Cardiac muscle cell (in vitro differentiated cells and primary cell): Measurements from ENCODE around the gene F2RL2. TPM values are rescaled to one million over a fixed set of nuclear protein-coding genes. Genes with fewer than 3 reads are reported as not detected.
A peak's percentile ranks its signal among the peaks of the same experiment; 100 is the strongest.

Source experiments
- DNase-seq, 2 donors: peaks; one replicate each; pipeline versions ENCODE4 v3.0.0 to v3.0.0-alpha.2; 2010 to 2017; ENCODE audit warnings: low read depth in 1 of 2, low spot score in 1 of 2
- H3K27ac ChIP-seq: fragments of 200-600 bp; sonication (generic); 2 replicates; pipeline ENCODE4 v1.5.1; 2016
- H3K27me3 ChIP-seq: fragments of 200-600 bp; sonication (generic); 2 replicates; pipeline ENCODE4 v1.6.0; 2016; ENCODE audit warnings: control low read depth
- H3K36me3 ChIP-seq: fragments of 200-600 bp; sonication (generic); 2 replicates; pipeline ENCODE4 v1.5.1; 2016; ENCODE audit warnings: control low read depth
- H3K4me1 ChIP-seq: fragments of 200-600 bp; sonication (generic); 2 replicates; pipeline ENCODE4 v1.8.1; 2017; ENCODE audit warnings: low read depth, mild to moderate bottlenecking, mixed run types
- H3K4me3 ChIP-seq: fragments of 200-600 bp; sonication (generic); 2 replicates; pipeline ENCODE4 v1.5.1; 2016; ENCODE audit warnings: mild to moderate bottlenecking
- H3K9me3 ChIP-seq: fragments of 200-600 bp; sonication (generic); 2 replicates; pipeline ENCODE4 v1.5.1; 2017; ENCODE audit warnings: low read depth, mild to moderate bottlenecking, control low read depth
- CTCF ChIP-seq: IDR thresholded peaks from 2 replicates; pipeline ENCODE4 v1.5.1; 2012; ENCODE audit warnings: low read depth, mild to moderate bottlenecking, low read length
- polyA plus RNA-seq: library from polyadenylated mRNA; unstranded; fragments of >200 nt; fragmentation: Nextera tagmentation; extraction: Ambion mirVana; gene quantifications from 2 replicates; pipeline ENCODE4 v1.2.1, GENCODE V29; 2016
- total RNA-seq: library from RNA; depleted of rRNA; stranded (reverse); fragments of >200 nt; gene quantifications from 2 replicates; pipeline ENCODE4 v1.2.3, GENCODE V29; 2016

Gene F2RL2
- total and polyA plus RNA-seq, 2 experiments from 2014 or later: 0.32 to 0.98 TPM

GRCh38 chr5:76664079-76664478 lies 40.9 kb upstream of the F2RL2 start:
- Histone ChIP-seq H3K4me1 (no peaks in the 10 kb centered on the region), H3K27ac (no peak overlapping the region), H3K4me3 (no peak overlapping the region), H3K27me3 (no peaks in the 10 kb centered on the region), H3K36me3 (no peaks in the 10 kb centered on the region), H3K9me3 (no peaks in the 10 kb centered on the region)
- no peak for DNase-seq
- no peak for TF ChIP-seq CTCF

GRCh38 chr5:76663573-76663972 lies 40.4 kb upstream of the F2RL2 start:
- Histone ChIP-seq H3K4me1 (no peaks in the 10 kb centered on the region), H3K4me3 (no peak overlapping the region), H3K27me3 (no peaks in the 10 kb centered on the region), H3K36me3 (no peaks in the 10 kb centered on the region), H3K27ac (no peak overlapping the region), H3K9me3 (no peaks in the 10 kb centered on the region)
- no peak for DNase-seq
- TF ChIP-seq CTCF: no peak

GRCh38 chr5:76662521-76662920 lies 39.3 kb upstream of the F2RL2 start:
- H3K27ac ChIP-seq: no peak overlapping the region
- no peak overlapping the region for H3K4me3 ChIP-seq
- no peak for DNase-seq
- H3K36me3 ChIP-seq: no peaks in the 10 kb centered on the region
- no peaks in the 10 kb centered on the region for H3K4me1 ChIP-seq
- no peak for TF ChIP-seq CTCF
- no peaks in the 10 kb centered on the region for H3K9me3 ChIP-seq
- no peaks in the 10 kb centered on the region for H3K27me3 ChIP-seq

- Histone ChIP-seq H3K27ac (no peak overlapping the region), H3K9me3 (no peaks in the 10 kb centered on the region), H3K36me3 (no peaks in the 10 kb centered on the region), H3K4me1 (no peaks in the 10 kb centered on the region), H3K4me3 (no peak overlapping the region), H3K27me3 (no peaks in the 10 kb centered on the region)
- TF ChIP-seq CTCF: no peak
- peak in 1 of 2 donors; percentile 52 for DNase-seq
Measured at GRCh38 chr5:76660360-76660759, 37.2 kb upstream of the F2RL2 start.

- H3K9me3 ChIP-seq: no peaks in the 10 kb centered on the region
- H3K36me3 ChIP-seq: no peaks in the 10 kb centered on the region
- no peaks in the 10 kb centered on the region for H3K27me3 ChIP-seq
- TF ChIP-seq CTCF: no peak
- DNase-seq: peak in 1 of 2 donors; percentile 73
- H3K27ac ChIP-seq: no peak overlapping the region
- no peak overlapping the region for H3K4me3 ChIP-seq
- peaks cover 4% of the 10 kb centered on the region for H3K4me1 ChIP-seq
Measured at GRCh38 chr5:76657683-76658311, 34.6 kb upstream of the F2RL2 start.
